ENCODE measurements around the gene CPA5. TPM values are rescaled to one million over a fixed set of nuclear protein-coding genes. Genes with fewer than 3 reads are reported as not detected.

The CPA5 gene
- total and polyA plus RNA-seq, 2 donors (not counting 3 experiments of a cell fraction or from before 2014, with no cell fraction given), result not detected

DNA sequence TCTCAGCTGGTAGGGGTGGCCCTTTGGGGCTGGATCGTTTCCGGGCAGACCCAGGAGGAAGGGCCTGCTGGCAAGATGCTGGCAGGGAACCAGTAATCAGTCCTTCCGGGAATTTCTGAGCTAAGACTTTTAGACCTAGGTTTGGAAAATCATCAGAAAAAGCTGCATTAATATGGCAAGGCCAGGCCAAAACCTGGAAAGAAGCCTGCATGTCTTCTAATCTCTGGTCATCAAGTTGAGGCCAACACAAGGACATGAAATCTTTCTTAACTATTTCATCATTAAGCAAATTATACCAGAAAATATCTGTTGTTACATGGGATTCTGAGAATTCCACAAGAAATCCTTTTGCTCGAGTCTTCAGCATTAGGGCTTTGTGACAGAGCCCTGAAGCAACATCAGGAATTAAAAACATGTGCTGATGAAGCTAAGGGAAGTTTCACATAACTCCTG, 55.5 kb downstream of the CPA5 start:
- ChIA-PET CTCF (interaction anchor here (1.1 to 1.8 kb wide), 2 partner anchors 12 to 31 kb away, joined by 3 to 10 read pairs; no protein-coding TSS in a partner anchor), POLR2A (interaction anchor here (0.6 kb wide), 1 partner anchor 42 kb away, joined by 3 read pairs; no protein-coding TSS in a partner anchor)
- no peak overlapping the region for H3K27ac ChIP-seq (ENCODE audit: insufficient read depth, low read depth, low read length)

More for the DNA sequence above, 55.5 kb downstream of the CPA5 start:
- no peak for FAIRE-seq
- no TSS peak for BruUV-seq (replicated peaks)
- dilution Hi-C loops (cut with MboI; ENCODE audit: extremely low pct_ligation_motif_present, low sequenced_read_pairs), result no loop called here
- DNase-seq (ENCODE audit: low read depth, low spot score), result peak; percentile 59
- intact Hi-C loops (cut with micrococcal nuclease), result no loop called here
- Histone ChIP-seq H3K79me2 (ENCODE audit: control insufficient read depth, insufficient read depth, low read length) (no peaks in the 10 kb centered on the region), H3K4me3 (replicated peaks in 1 of 3; ENCODE audit: insufficient read depth in 1 of 3, low read depth in 1 of 3, low read length in 3 of 3) (no peak overlapping the region), H3K9ac (replicated peaks; ENCODE audit: extremely low read depth, insufficient read depth, low read length) (no peak overlapping the region), H3K4me2 (ENCODE audit: insufficient read depth, low read length) (no peak overlapping the region), H3K9me1 (replicated peaks; ENCODE audit: control insufficient read depth, extremely low read depth, insufficient read depth, low read length) (no peaks in the 10 kb centered on the region), H3K27me3 (ENCODE audit: control insufficient read depth in 2 of 2, insufficient read depth in 2 of 2, low read length in 2 of 2) (no peaks in the 10 kb centered on the region), H3K36me3 (ENCODE audit: control insufficient read depth in 2 of 2, extremely low read depth in 1 of 2, insufficient read depth in 2 of 2, low read length in 2 of 2) (peaks cover 0 to 5% of the 10 kb centered on the region in 2 experiments), H2AFZ (ENCODE audit: low read depth, low read length) (no peak overlapping the region), H3K4me1 (ENCODE audit: control insufficient read depth, extremely low read depth, insufficient read depth, low read length) (peaks cover 4% of the 10 kb centered on the region), H3K9me3 (replicated peaks; ENCODE audit: control insufficient read depth, insufficient read depth, low read length) (no peaks in the 10 kb centered on the region), H4K20me1 (replicated peaks; ENCODE audit: control insufficient read depth, extremely low read depth, insufficient read depth, low read length) (no peaks in the 10 kb centered on the region)
- no peak for TF ChIP-seq POLR2A (IDR thresholded peaks at IDR 0.05; ENCODE audit: low read depth, low read length)
- no peak for TF ChIP-seq FOS (IDR thresholded peaks at IDR 0.05; ENCODE audit: borderline replicate concordance, insufficient read depth, low read length)
- TF ChIP-seq JUN (IDR thresholded peaks at IDR 0.05; ENCODE audit: borderline replicate concordance, insufficient read depth, insufficient read length, low read depth), result no peak
- TF ChIP-seq POLR2AphosphoS5 (IDR thresholded peaks at IDR 0.05; ENCODE audit: insufficient read depth, low read depth, low read length), result no peak
- TF ChIP-seq MAX (IDR thresholded peaks at IDR 0.05; ENCODE audit: insufficient read depth, insufficient read length), result no peak
- no peak for TF ChIP-seq EZH2 (IDR thresholded peaks at IDR 0.05; ENCODE audit: borderline replicate concordance, low read depth, low read length, severe bottlenecking)
- no peak for TF ChIP-seq CTCF (IDR thresholded peaks at IDR 0.05; ENCODE audit: extremely low read depth in 1 of 2, insufficient read depth in 1 of 2, low read depth in 1 of 2, low read length in 2 of 2)
- no peak for TF ChIP-seq GATA2 (IDR thresholded peaks at IDR 0.05; ENCODE audit: insufficient read depth, insufficient read length, low read depth, low read length)
- TF ChIP-seq MYC (IDR thresholded peaks at IDR 0.05; ENCODE audit: low read depth, low read length), result no peak
